Stimulated activated CD4-positive, alpha-beta T cell treated with anti-CD3 and anti-CD28 coated beads, Interleukin-4, amount 100 ng/mL, for 4 hours (primary cell): ENCODE measurements around the gene FAAP100.

Experiments used
- DNase-seq, 2 experiments: peaks; one replicate each; pipeline ENCODE4 v3.0.0-alpha.2; 2020

FAAP100 gene

GRCh38 chr17:81522491-81523401 lies 29.4 kb downstream of the FAAP100 start:
- DNase-seq, result no peak

GRCh38 chr17:81520021-81520901 lies 31.9 kb downstream of the FAAP100 start:
- DNase-seq, result no peak

- DNase-seq, result peak; percentile 69 to 72
These were observed 32.7 kb downstream of the FAAP100 start for GRCh38 chr17:81519284-81520020.

- no peak for DNase-seq
These were observed 33.3 kb downstream of the FAAP100 start for GRCh38 chr17:81518785-81519283.

- no peak for DNase-seq
These were observed 33.9 kb downstream of the FAAP100 start for GRCh38 chr17:81518113-81518784.

- no peak for DNase-seq
These were observed 34.6 kb downstream of the FAAP100 start for GRCh38 chr17:81517339-81518112.

GRCh38 chr17:81517009-81517338 lies 35.2 kb downstream of the FAAP100 start:
- no peak for DNase-seq

GRCh38 chr17:81516439-81516838 lies 35.7 kb downstream of the FAAP100 start:
- DNase-seq, result no peak

GRCh38 chr17:81515530-81516041 lies 36.6 kb downstream of the FAAP100 start:
- no peak for DNase-seq

GRCh38 chr17:81514739-81515529 lies 37.2 kb downstream of the FAAP100 start:
- DNase-seq, result peak; percentile 80 to 82

- DNase-seq, result no peak
These were observed 37.7 kb downstream of the FAAP100 start for GRCh38 chr17:81514489-81514738.

GRCh38 chr17:81513753-81514488 lies 38.2 kb downstream of the FAAP100 start:
- DNase-seq, result peak in 1 of 2 experiments; percentile 45

- peak in 1 of 2 experiments; percentile 57 for DNase-seq
These were observed 38.8 kb downstream of the FAAP100 start for GRCh38 chr17:81513372-81513752.

GRCh38 chr17:81512562-81513371 lies 39.4 kb downstream of the FAAP100 start, which contains the start of gene ACTG1:
ACTG1 (minus strand) TSS chr17:81512799; CDS start chr17:81512354, 445 bp downstream.
- DNase-seq, result peak; percentile 89 to 93

GRCh38 chr17:81511804-81512561 lies 40.2 kb downstream of the FAAP100 start:
- DNase-seq, result peak in 1 of 2 experiments; percentile 47

GRCh38 chr17:81511554-81511803 lies 40.7 kb downstream of the FAAP100 start:
- DNase-seq, result no peak

GRCh38 chr17:81510785-81511553 lies 41.2 kb downstream of the FAAP100 start:
- DNase-seq, result peak in 1 of 2 experiments; percentile 24
